GM18907 (cell line): ENCODE measurements around the gene ZHX3.

Experiments used
- ATAC-seq: cut with Tn5 transposase; IDR thresholded peaks from one replicate; pipeline ENCODE4 v1.9.1; 2021; ENCODE audit warnings: mild to moderate bottlenecking, moderate library complexity; ENCODE audit not compliant: unreplicated experiment

The ZHX3 gene

GRCh38 chr20:41317546-41318270, at the start of gene ZHX3:
TSS of gene ZHX3 (minus strand) at chr20:41317731. CDS start at chr20:41204916, 112,815 bp downstream.
- peak; percentile 98 for ATAC-seq

GRCh38 chr20:41367393-41367695, 49.8 kb upstream of the ZHX3 start:
- no peak for ATAC-seq

GRCh38 chr20:41366546-41367392, 49.2 kb upstream of the ZHX3 start, which contains the start of gene EMILIN3:
TSS of gene EMILIN3 (minus strand) at chr20:41366818. CDS start at chr20:41366634, 184 bp downstream.
- no peak for ATAC-seq

GRCh38 chr20:41365777-41366545, 48.4 kb upstream of the ZHX3 start:
- no peak for ATAC-seq

- ATAC-seq = no peak
Observed at GRCh38 chr20:41364967-41365765, 47.6 kb upstream of the ZHX3 start.

GRCh38 chr20:41364236-41364855, 46.8 kb upstream of the ZHX3 start:
- no peak for ATAC-seq

- ATAC-seq = no peak
Observed at GRCh38 chr20:41363601-41364000, 46.1 kb upstream of the ZHX3 start.

GRCh38 chr20:41362748-41363140, 45.2 kb upstream of the ZHX3 start:
- ATAC-seq = no peak

- no peak for ATAC-seq
Observed at GRCh38 chr20:41361757-41362747, 44.5 kb upstream of the ZHX3 start.

GRCh38 chr20:41360831-41361756, 43.6 kb upstream of the ZHX3 start:
- no peak for ATAC-seq

- no peak for ATAC-seq
Observed at GRCh38 chr20:41359541-41360011, 42.0 kb upstream of the ZHX3 start.

- ATAC-seq = no peak
Observed at GRCh38 chr20:41358717-41359116, 41.2 kb upstream of the ZHX3 start.

- no peak for ATAC-seq
Observed at GRCh38 chr20:41358230-41358629, 40.7 kb upstream of the ZHX3 start.

- no peak for ATAC-seq
Observed at GRCh38 chr20:41357424-41358163, 40.1 kb upstream of the ZHX3 start.

GRCh38 chr20:41356951-41357350, 39.4 kb upstream of the ZHX3 start:
- ATAC-seq = no peak

- no peak for ATAC-seq
Observed at GRCh38 chr20:41355598-41356203, 38.2 kb upstream of the ZHX3 start.

- no peak for ATAC-seq
Observed at GRCh38 chr20:41355192-41355591, 37.7 kb upstream of the ZHX3 start.
